Pericardium fibroblast (primary cell): ENCODE measurements around the gene APCDD1. TPM values are rescaled to one million over a fixed set of nuclear protein-coding genes. Genes with fewer than 3 reads are reported as not detected.

Experiments
- total RNA-seq: library from RNA; depleted of rRNA; stranded (reverse); fragments of >200 nt; gene quantifications from 2 replicates; pipeline ENCODE4 v1.2.3, GENCODE V29; 2015

The APCDD1 gene
- 13.3 and 19.3 TPM in 2 replicates for total RNA-seq

GRCh38 chr18:10453806-10454680 lies at the start of gene APCDD1:
TSS of gene APCDD1 (plus strand) at chr18:10454635. CDS start at chr18:10454982, 347 bp downstream.

GRCh38 chr18:10525697-10526560 lies 71.5 kb downstream of the APCDD1 start, which contains the start of gene NAPG:
TSS of gene NAPG (plus strand) at chr18:10526027. CDS start at chr18:10526103, 76 bp downstream.

Other genes with a start within 250 kb of the APCDD1 start
- 13.5 and 25.6 TPM in 2 replicates for gene NAPG, start 71.4 kb downstream of the APCDD1 start, total RNA-seq